Mesothelial cell of epicardium (in vitro differentiated cells): ENCODE results near the gene EAF1. TPM values are rescaled to one million over a fixed set of nuclear protein-coding genes. Genes with fewer than 3 reads are reported as not detected.
"Not testable (repeated sequence)": the region's sequence is repeated elsewhere in the genome, so short reads cannot be mapped to it uniquely, and the experiment has no call there.

ENCODE experiments used
- DNase-seq, 2 experiments: peaks; one replicate each; pipeline ENCODE4 v3.0.0; 2021; ENCODE audit warnings: low spot score in 2 of 2; ENCODE audit not compliant: unreplicated experiment in 2 of 2
- H3K27ac Mint-ChIP-seq: 2 replicates; pipeline ENCODE4 v1.8.0; 2021; ENCODE audit warnings: mixed read lengths
- H3K27me3 Mint-ChIP-seq: 2 replicates; pipeline ENCODE4 v1.8.0; 2021; ENCODE audit warnings: low read depth, mixed read lengths
- H3K36me3 Mint-ChIP-seq: 2 replicates; pipeline ENCODE4 v1.8.0; 2021; ENCODE audit warnings: mixed read lengths
- H3K4me1 Mint-ChIP-seq: 2 replicates; pipeline ENCODE4 v1.8.0; 2021; ENCODE audit warnings: mixed read lengths
- H3K4me3 Mint-ChIP-seq: 2 replicates; pipeline ENCODE4 v1.8.0; 2021; ENCODE audit warnings: mild to moderate bottlenecking, moderate library complexity, mixed read lengths
- H3K9me3 Mint-ChIP-seq: 2 replicates; pipeline ENCODE4 v1.8.0; 2021; ENCODE audit warnings: mixed read lengths
- total RNA-seq: library from RNA; stranded (reverse); gene quantifications from 3 replicates; pipeline ENCODE4 v1.2.1, GENCODE V29; 2021
- TF ChIP-seq, protein P1 (sequence below): fragments of 200-600 bp; sonication (generic); IDR thresholded peaks from one replicate; pipeline ENCODE4 v1.5.0; 2021; ENCODE audit warnings: antibody characterized with exemption; ENCODE audit not compliant: unreplicated experiment

Gene EAF1
- total RNA-seq, 1 donor from 2014 or later: 17.1 TPM

DNA sequence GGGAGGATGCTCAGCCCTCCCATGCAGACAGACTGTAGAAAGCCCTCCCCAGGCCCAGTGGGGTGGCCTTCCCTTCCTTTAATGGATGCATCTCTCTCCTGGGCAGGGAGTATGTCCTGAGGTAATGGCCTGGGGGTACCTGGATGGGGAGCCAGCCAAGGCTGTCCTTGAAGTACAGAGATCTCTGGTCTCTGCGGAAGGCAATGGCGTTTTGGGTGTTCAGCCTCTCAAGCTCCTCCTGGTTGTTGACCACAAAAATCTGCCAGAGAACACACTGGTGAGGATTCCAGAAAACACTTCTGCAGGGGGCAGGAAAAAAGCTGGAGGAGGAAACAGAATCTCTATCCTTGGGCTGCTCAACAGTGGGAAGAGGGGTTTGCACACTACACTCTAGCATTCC, 28.9 kb downstream of the EAF1 start:
- H3K27me3 Mint-ChIP-seq: no peaks in the 10 kb centered on the region
- H3K9me3 Mint-ChIP-seq: peaks cover 4% of the 10 kb centered on the region
- no peak overlapping the region for H3K4me3 Mint-ChIP-seq
- no peaks in the 10 kb centered on the region for H3K4me1 Mint-ChIP-seq
- no peak for DNase-seq
- H3K36me3 Mint-ChIP-seq: peaks cover 14% of the 10 kb centered on the region
- H3K27ac Mint-ChIP-seq: no peak overlapping the region
- TF ChIP-seq, protein P1, sequence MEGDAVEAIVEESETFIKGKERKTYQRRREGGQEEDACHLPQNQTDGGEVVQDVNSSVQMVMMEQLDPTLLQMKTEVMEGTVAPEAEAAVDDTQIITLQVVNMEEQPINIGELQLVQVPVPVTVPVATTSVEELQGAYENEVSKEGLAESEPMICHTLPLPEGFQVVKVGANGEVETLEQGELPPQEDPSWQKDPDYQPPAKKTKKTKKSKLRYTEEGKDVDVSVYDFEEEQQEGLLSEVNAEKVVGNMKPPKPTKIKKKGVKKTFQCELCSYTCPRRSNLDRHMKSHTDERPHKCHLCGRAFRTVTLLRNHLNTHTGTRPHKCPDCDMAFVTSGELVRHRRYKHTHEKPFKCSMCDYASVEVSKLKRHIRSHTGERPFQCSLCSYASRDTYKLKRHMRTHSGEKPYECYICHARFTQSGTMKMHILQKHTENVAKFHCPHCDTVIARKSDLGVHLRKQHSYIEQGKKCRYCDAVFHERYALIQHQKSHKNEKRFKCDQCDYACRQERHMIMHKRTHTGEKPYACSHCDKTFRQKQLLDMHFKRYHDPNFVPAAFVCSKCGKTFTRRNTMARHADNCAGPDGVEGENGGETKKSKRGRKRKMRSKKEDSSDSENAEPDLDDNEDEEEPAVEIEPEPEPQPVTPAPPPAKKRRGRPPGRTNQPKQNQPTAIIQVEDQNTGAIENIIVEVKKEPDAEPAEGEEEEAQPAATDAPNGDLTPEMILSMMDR: no peak

DNA sequence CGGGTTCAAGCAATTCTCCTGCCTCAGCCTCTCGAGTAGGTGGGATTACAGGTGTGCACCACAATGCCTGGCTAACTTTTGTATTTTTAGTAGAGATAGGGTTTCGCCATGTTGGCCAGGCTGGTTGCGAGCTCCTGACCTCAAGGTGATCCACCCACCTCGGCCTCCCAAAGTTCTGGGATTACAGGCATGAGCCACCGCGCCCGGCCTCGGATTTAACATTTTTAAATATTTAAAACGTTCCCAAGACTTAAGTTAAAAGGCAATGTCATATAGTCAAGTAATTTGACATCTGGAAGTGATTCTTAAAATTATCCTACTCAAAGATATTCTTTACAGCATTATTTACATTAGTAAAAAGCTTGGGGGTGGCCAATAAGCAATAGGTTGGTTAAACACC, 29.5 kb downstream of the EAF1 start:
- H3K27ac Mint-ChIP-seq, H3K27me3 Mint-ChIP-seq, H3K4me1 Mint-ChIP-seq, H3K9me3 Mint-ChIP-seq, H3K4me3 Mint-ChIP-seq, DNase-seq: not testable (repeated sequence)
- peaks cover 14% of the 10 kb centered on the region for H3K36me3 Mint-ChIP-seq

DNA sequence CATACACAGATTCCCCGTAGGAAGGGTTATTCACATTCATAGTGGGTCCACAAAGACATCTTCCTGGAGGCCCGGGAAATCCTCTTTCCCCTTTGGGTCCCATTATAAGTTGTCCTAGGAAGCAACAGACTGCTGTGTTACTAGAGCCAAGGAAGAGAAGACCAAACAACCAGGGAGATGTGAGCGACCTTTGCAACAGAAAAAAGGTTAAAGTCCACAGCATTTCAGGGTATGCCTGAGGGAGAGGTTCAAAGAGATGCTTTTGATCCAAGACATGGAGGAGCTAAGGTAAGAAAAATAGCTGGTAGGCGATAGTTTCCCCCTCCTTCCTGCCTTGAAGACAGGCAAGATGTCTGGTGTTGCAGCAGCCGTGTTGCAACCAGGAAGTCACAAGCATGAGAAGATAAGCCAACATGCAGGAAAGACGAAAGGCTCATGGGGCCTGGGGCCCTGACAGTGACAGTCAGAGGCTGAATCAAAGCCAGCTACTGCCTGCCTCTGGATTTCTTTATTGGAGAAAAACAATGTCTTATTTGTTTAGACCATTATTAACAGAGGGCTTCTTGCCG, 30.9 kb downstream of the EAF1 start:
- Mint-ChIP-seq H3K27ac (no peak overlapping the region), H3K4me3 (no peak overlapping the region), H3K4me1 (no peaks in the 10 kb centered on the region), H3K27me3 (no peaks in the 10 kb centered on the region), H3K36me3 (peaks cover 12% of the 10 kb centered on the region), H3K9me3 (peaks cover 4% of the 10 kb centered on the region)
- TF ChIP-seq, protein P1: no peak
- DNase-seq: no peak

DNA sequence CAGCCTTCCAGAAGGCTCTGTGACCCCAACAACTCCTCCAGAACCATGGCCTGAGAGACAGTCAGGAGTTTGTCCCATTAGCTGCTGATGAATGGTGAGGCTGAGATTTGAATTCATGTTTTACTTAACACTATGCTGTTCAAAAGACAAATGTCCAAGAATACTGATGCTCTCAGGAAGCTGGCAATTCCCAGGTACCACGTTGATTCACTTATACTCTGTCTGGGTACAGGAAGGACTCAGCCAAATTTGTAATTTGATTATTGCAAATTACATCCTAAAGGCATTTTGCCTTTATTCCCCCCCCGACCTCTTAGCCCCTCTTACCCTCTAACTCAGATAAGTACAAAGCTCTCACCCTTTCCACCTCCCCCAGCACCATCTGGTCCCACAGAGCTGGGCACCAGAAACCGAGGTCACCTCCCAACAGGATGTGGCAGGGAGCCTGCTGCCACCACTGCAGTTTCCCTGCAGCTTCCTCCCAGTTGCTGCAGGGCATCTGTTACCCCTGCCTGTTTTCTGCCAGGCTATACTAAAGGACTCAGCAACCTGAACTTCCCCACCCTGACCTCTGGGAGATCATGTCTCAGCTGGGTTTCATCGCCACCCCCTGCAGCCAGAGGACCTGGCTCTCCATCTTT, 33.6 kb downstream of the EAF1 start:
- no peaks in the 10 kb centered on the region for H3K27me3 Mint-ChIP-seq
- peaks cover 4% of the 10 kb centered on the region for H3K9me3 Mint-ChIP-seq
- no peak overlapping the region for H3K4me3 Mint-ChIP-seq
- TF ChIP-seq, protein P1: no peak
- no peak for DNase-seq
- no peak overlapping the region for H3K27ac Mint-ChIP-seq
- H3K4me1 Mint-ChIP-seq: no peaks in the 10 kb centered on the region
- H3K36me3 Mint-ChIP-seq: peaks cover 15% of the 10 kb centered on the region

DNA sequence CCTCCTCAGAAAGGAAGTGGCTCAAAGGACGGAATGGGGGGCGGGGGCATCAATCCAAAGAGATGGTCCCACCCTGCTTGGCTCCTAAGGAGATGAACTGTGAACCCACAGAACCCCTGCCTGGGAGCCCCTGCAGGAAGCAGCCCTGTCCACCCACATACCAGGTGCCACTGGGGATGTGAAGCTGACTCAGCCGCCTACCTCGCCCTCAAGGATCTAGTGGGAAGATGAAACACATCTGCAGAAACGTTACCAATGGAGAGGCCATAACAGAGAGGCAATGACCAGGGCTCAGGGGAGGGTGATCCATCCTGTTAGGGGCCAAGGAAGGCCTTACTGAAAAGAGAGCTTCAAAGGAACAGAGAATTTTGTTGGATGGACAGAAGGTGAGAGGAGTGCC, 35.1 kb downstream of the EAF1 start:
- H3K9me3 Mint-ChIP-seq: peaks cover 4% of the 10 kb centered on the region
- no peaks in the 10 kb centered on the region for H3K27me3 Mint-ChIP-seq
- H3K36me3 Mint-ChIP-seq: peaks cover 15% of the 10 kb centered on the region
- H3K4me1 Mint-ChIP-seq: no peaks in the 10 kb centered on the region
- DNase-seq: no peak
- H3K4me3 Mint-ChIP-seq: no peak overlapping the region
- no peak overlapping the region for H3K27ac Mint-ChIP-seq
- TF ChIP-seq, protein P1: no peak

DNA sequence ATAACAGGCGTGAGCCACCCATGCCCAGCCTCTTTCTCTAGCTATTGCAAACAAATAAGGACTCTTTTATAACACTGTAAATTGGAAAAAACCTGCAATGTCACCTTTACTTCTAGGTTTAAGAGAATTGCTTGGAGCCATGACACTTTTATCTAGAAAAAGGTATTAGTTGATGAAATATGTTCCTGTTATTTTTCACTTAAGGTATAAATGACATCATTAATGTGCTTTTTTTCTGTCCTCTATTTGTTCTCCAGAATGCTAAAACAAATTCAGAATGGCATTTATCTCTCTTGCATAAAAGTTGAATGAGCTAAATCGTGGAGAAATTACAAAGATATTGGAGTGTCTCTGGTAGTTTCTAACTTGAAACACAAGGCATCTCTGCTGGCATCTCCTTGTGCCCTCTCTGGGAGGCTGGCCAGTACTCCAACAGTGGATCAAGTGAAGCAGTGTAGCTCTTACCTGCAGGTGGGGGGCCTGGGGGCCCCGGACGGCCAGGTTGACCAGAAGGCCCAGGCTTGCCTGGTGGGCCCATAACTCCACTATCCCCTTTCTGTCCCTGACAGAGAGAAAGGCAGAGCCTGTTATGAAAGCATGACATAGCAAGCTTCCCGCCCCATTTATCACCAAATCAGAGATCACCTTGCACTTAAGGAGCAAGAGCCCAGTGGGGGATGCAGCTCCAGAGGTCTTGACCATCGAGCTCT, 38.6 kb downstream of the EAF1 start:
- H3K4me1 Mint-ChIP-seq: no peaks in the 10 kb centered on the region
- H3K4me3 Mint-ChIP-seq: no peak overlapping the region
- H3K27me3 Mint-ChIP-seq: no peaks in the 10 kb centered on the region
- peaks cover 9% of the 10 kb centered on the region for H3K36me3 Mint-ChIP-seq
- no peak for DNase-seq
- TF ChIP-seq, protein P1: no peak
- H3K9me3 Mint-ChIP-seq: no peaks in the 10 kb centered on the region
- no peak overlapping the region for H3K27ac Mint-ChIP-seq
